ENCODE data around the gene EXD1. TPM values are rescaled to one million over a fixed set of nuclear protein-coding genes. Genes with fewer than 3 reads are reported as not detected.
"Not testable (repeated sequence)": the region's sequence is repeated elsewhere in the genome, so short reads cannot be mapped to it uniquely, and the experiment has no call there.

EXD1 gene
- total RNA-seq, 1 experiment from 2014 or later: 0.73 TPM

- DNase-seq: no peak
- no peaks in the 10 kb centered on the region for H3K27me3 ChIP-seq (ENCODE audit: control insufficient read depth, insufficient read depth, low read length)
- H3K36me3 ChIP-seq (replicated peaks; ENCODE audit: control insufficient read depth, insufficient read depth, low read length): no peaks in the 10 kb centered on the region
- H3K4me3 ChIP-seq (ENCODE audit: insufficient read depth, low read depth, low read length): no peak overlapping the region
Measured at GRCh38 chr15:41139619-41140018, 90.9 kb downstream of the EXD1 start.

DNA sequence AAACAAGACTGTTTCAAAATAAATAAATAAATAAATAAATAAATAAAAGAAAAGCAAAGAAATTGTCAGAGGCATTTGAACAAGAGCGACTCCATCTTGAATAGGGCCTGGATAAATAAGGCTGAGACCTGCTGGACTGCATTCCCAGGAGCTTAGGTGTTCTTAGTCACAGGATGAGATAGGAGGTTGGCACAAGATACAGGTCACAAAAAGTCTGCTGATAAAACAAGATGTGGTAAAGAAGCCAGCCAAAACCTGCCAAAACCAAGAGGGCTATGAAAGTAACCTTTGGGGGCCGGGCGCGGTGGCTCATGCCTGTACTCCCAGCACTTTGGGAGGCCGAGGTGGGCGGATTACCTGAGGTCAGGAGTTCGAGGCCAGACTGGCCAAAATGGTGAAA lies 91.4 kb downstream of the EXD1 start:
- not testable (repeated sequence) for H3K36me3 ChIP-seq (replicated peaks; ENCODE audit: control insufficient read depth, insufficient read depth, low read length); DNase-seq; H3K27me3 ChIP-seq (ENCODE audit: control insufficient read depth, insufficient read depth, low read length); H3K4me3 ChIP-seq (ENCODE audit: insufficient read depth, low read depth, low read length)

GRCh38 chr15:41135580-41135979 lies 95.0 kb downstream of the EXD1 start:
- DNase-seq; H3K36me3 ChIP-seq (replicated peaks; ENCODE audit: control insufficient read depth, insufficient read depth, low read length); H3K27me3 ChIP-seq (ENCODE audit: control insufficient read depth, insufficient read depth, low read length); H3K4me3 ChIP-seq (ENCODE audit: insufficient read depth, low read depth, low read length): not testable (repeated sequence)

DNA sequence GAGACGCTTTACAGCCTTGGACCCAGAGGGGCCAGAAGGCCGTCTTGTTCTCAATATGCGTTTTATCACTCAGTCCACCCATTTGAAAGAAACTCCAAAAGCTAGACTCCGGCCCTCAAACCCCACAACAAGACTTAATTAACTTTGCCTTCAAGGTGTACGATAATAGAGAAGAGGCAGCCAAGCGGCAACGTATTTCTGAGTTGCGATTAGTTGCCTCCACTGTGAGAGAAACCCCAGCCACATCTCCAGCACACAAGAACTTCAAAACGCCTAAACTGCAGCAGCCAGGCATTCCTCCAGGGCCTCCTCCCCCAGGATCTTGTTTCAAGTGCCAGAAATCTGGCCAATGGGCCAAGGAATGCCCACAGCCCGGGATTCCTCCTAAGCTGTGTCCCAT lies 97.1 kb downstream of the EXD1 start:
- Histone ChIP-seq H3K4me3 (ENCODE audit: insufficient read depth, low read depth, low read length) (no peak overlapping the region), H3K36me3 (replicated peaks; ENCODE audit: control insufficient read depth, insufficient read depth, low read length) (no peaks in the 10 kb centered on the region), H3K27me3 (ENCODE audit: control insufficient read depth, insufficient read depth, low read length) (no peaks in the 10 kb centered on the region)
- DNase-seq: no peak

Other genes starting within 250 kb of the EXD1 start
- 17.1 TPM in 2 replicates for gene INO80, start 114.5 kb downstream of the EXD1 start, total RNA-seq (2014; rRNA removed; shearing (Covaris generic))
- 58.0 and 71.9 TPM in 2 replicates for gene CHP1, start 511 bp upstream of the EXD1 start, total RNA-seq (2014; rRNA removed; shearing (Covaris generic))
- 45.0 and 46.2 TPM in 2 replicates for gene OIP5, start 101.8 kb upstream of the EXD1 start, total RNA-seq (2014; rRNA removed; shearing (Covaris generic))
- 148 and 188 TPM in 2 replicates for gene NUSAP1, start 102.1 kb upstream of the EXD1 start, total RNA-seq (2014; rRNA removed; shearing (Covaris generic))
- gene NDUFAF1, start 171.7 kb upstream of the EXD1 start, total RNA-seq (2014; rRNA removed; shearing (Covaris generic)): 10.8 and 12.2 TPM in 2 replicates
- gene RTF1, start 186.3 kb upstream of the EXD1 start, total RNA-seq (2014; rRNA removed; shearing (Covaris generic)): 24.9 and 40.2 TPM in 2 replicates